NT2/D1 (cell line): Measurements from ENCODE around the gene PRODH.
"Not testable (repeated sequence)": the region's sequence is repeated elsewhere in the genome, so short reads cannot be mapped to it uniquely, and the experiment has no call there.

Experiments
- YY1 ChIP-seq: IDR thresholded peaks from 2 replicates; pipeline ENCODE4 v1.6.1; 2011; ENCODE audit not compliant: insufficient read length, insufficient read depth
- ZNF274 ChIP-seq: IDR thresholded peaks from 2 replicates; pipeline ENCODE4 v1.6.1; 2011; ENCODE audit warnings: mild to moderate bottlenecking, low read depth, low read length

DNA sequence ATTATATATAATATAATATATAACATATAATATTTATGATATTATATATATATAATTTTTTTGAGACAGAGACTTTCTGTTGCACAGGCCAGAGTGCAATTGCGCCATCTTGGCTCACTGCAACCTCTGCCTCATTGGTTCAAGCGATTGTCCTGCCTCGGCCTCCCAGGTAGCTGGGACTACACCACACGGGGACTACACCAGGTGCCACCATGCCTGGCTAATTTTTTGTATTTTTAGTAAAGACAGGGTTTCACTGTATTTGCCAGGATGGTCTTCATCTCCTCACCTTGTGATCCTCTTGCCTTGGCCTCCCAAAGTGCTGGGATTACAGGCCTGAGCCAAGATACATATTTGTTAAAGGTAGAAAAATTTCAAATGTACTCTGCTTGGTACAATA, 42.3 kb downstream of the PRODH start:
- TF ChIP-seq YY1, ZNF274: not testable (repeated sequence)
